Upper lobe of left lung (tissue), 4 donors: ENCODE results near the gene NFIB.

Experiments used
- EP300 ChIP-seq, 4 donors: sonication (generic); formaldehyde crosslinking; IDR thresholded peaks; one replicate each; pipeline ENCODE4 v1.5.1; 2017; ENCODE audit warnings: antibody characterized with exemption in 4 of 4, control low read depth in 2 of 4
- POLR2AphosphoS5 ChIP-seq, 2 donors: sonication (generic); formaldehyde crosslinking; IDR thresholded peaks; one replicate each; pipeline ENCODE4 v1.5.1; 2017; ENCODE audit warnings: antibody characterized with exemption in 2 of 2
- TF ChIP-seq, protein P1 (sequence below), 6 experiments: fragments of 450-650 bp in 4 of 6; fragments of 200-600 bp in 2 of 6; sonication (generic) in 2 of 6; IDR thresholded peaks; one replicate each; pipeline ENCODE4 v1.5.1; 2016 to 2019; ENCODE audit warnings: antibody characterized with exemption in 6 of 6

DNA sequence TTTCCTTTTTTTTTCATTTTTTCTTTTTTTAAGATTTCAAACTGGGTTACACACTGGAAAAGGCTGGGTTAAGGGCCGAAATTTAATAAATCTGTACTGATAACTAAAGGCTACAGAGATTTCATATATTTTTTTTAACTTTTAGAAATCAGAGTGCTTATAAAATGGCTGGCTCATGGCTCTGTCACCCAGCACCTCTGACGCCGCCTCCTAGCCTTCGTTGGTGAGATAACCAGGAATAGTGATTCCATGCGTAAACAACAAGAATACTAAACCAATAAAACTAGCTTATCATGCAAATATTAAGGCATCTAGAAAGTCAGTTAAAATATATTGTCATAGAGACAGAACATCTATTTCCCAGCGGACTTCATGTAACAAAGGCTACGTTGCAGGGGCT lies 226.4 kb downstream of the NFIB start:
- TF ChIP-seq, protein P1, sequence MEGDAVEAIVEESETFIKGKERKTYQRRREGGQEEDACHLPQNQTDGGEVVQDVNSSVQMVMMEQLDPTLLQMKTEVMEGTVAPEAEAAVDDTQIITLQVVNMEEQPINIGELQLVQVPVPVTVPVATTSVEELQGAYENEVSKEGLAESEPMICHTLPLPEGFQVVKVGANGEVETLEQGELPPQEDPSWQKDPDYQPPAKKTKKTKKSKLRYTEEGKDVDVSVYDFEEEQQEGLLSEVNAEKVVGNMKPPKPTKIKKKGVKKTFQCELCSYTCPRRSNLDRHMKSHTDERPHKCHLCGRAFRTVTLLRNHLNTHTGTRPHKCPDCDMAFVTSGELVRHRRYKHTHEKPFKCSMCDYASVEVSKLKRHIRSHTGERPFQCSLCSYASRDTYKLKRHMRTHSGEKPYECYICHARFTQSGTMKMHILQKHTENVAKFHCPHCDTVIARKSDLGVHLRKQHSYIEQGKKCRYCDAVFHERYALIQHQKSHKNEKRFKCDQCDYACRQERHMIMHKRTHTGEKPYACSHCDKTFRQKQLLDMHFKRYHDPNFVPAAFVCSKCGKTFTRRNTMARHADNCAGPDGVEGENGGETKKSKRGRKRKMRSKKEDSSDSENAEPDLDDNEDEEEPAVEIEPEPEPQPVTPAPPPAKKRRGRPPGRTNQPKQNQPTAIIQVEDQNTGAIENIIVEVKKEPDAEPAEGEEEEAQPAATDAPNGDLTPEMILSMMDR (IDR thresholded peaks at IDR 0.05): no peak
- TF ChIP-seq POLR2AphosphoS5 (IDR thresholded peaks at IDR 0.05): no peak
- no peak for TF ChIP-seq EP300 (IDR thresholded peaks at IDR 0.05)
